Measurements from ENCODE around the gene TMEM198. TPM values are rescaled to one million over a fixed set of nuclear protein-coding genes. Genes with fewer than 3 reads are reported as not detected.

Gene TMEM198
- total and polyA plus RNA-seq, 2 of the 4 experiments (the other 2 are of a cell fraction): 0.18 to 2.2 TPM

DNA sequence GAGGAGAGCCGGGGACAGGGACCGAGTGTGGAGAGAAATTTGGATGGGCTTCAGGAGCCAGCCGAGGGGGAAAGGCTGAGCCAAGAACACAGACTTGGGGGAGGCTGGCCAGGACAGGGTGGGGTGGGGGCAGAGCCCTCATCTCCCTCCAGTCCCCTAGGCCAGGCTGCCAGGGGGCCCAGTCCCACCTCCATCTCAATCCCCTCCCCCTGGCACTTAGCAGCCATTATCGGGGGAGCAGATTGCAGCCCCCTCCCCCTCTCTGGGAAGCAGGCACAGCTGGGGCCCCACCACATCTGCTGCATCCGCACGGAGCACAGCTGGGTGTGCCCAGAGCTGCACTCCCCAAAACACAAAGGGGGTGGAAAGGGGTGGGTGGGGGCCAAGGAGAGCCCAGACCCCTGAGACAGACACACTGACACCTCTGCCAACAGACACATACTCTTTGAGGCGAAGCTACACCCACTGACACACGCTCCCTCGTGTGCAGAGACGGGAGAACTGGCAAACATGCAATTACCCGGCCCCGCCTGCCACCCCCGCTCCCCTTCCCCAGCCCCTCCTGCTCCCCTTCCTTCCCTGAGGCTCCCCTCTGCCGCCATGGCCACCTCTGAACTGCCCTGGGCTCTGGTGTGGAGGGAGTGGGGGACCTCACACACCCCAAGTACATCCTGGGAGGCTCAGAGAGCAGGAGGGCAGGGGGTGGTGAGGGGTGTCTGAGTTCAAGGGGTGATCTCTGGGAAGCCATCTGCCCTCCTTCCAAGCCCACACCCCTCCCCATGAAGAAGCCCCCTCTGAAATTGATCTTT, 34.7 kb upstream of the TMEM198 start:
- CTCF ChIA-PET: interaction anchor here (1.0 to 2.0 kb wide), 8 partner anchors 10 to 106 kb away, joined by 3 to 28 read pairs (median 6); partner anchors contain the start of gene GMPPA
- no peak overlapping the region for H3K18ac ChIP-seq (ENCODE audit: low read depth, low read length)
- H3K4ac ChIP-seq (ENCODE audit: low read depth, low read length): no peak overlapping the region
- no peak overlapping the region for H2BK20ac ChIP-seq (ENCODE audit: low read depth, low read length)
- dilution Hi-C loops (cut with HindIII; ENCODE audit: low sequenced_read_pairs, unreplicated experiment) (no loop called here), intact Hi-C loops (cut with micrococcal nuclease) (loop anchor here (1.0 kb wide), 1 partner anchor 21 kb away; no protein-coding TSS in a partner anchor), in situ Hi-C loops (cut with MboI; ENCODE audit: low sequenced_read_pairs) (no loop called here)
- ATAC-seq (ENCODE audit: low read depth): peak; percentile 37
- H3K14ac ChIP-seq (replicated peaks; ENCODE audit: low read depth, low read length): no peak overlapping the region
- WGBS, 2 experiments (ENCODE audit: extremely low coverage in 2 of 2, insufficient read length in 1 of 2): 0% methylated on average over 1 of the region's 14 CpGs; no CpG with 5 or more reads in 1 of the 2 experiments
- no TSS peak for BruUV-seq (replicated peaks)
- no peak overlapping the region for H3K56ac ChIP-seq (ENCODE audit: extremely low read depth, insufficient read depth, low read length)
- POLR2A ChIA-PET (ENCODE audit: unreplicated experiment): interaction anchor here (0.6 to 0.8 kb wide), 2 partner anchors 9 to 11 kb away, joined by 3 to 4 read pairs; partner anchors contain the start of gene GMPPA
- H2AK5ac ChIP-seq (ENCODE audit: low read depth, low read length): no peak overlapping the region
- H3K23ac ChIP-seq (ENCODE audit: low read depth, low read length): no peak overlapping the region
- peak overlapping the region; percentile 85 for H2AK9ac ChIP-seq (replicated peaks; ENCODE audit: low read depth, low read length, poor library complexity)
- H3K27ac ChIP-seq (ENCODE audit: insufficient read depth, low read length): no peak overlapping the region
- no peak overlapping the region for H4K91ac ChIP-seq (ENCODE audit: insufficient read depth, low read depth, low read length)
- H2AFZ ChIP-seq (replicated peaks; ENCODE audit: low read length, poor library complexity): peak overlapping the region; percentile 75
- no peaks in the 10 kb centered on the region for H3K9me3 ChIP-seq (ENCODE audit: control insufficient read depth, insufficient read depth, low read length)
- H2BK5ac ChIP-seq (ENCODE audit: low read depth, low read length, poor library complexity, severe bottlenecking): no peak overlapping the region
- H3K36me3 ChIP-seq (ENCODE audit: control insufficient read depth, insufficient read depth, low read length): peaks cover 29% of the 10 kb centered on the region
- no peaks in the 10 kb centered on the region for H4K20me1 ChIP-seq (ENCODE audit: insufficient read depth, low read length)
- no peak for DNase-seq
- H3K27me3 ChIP-seq (ENCODE audit: control insufficient read depth, insufficient read depth, low read length): peaks cover 38% of the 10 kb centered on the region
- peaks cover 5% of the 10 kb centered on the region; the same call in 1 of the 2 replicates for H3K4me1 ChIP-seq (ENCODE audit: control insufficient read depth, insufficient read depth, low read length)
- H4K5ac ChIP-seq (ENCODE audit: low read depth, low read length): no peak overlapping the region
- H3K4me2 ChIP-seq (ENCODE audit: low read depth, low read length): no peak overlapping the region; the same call in 1 of the 2 replicates
- H2BK120ac ChIP-seq (ENCODE audit: low read depth, low read length): no peak overlapping the region
- no peaks in the 10 kb centered on the region for H3K79me1 ChIP-seq (ENCODE audit: low read depth in 1 of 2, low read length in 2 of 2)
- no peak overlapping the region for H3K4me3 ChIP-seq (ENCODE audit: insufficient read depth, low read depth, low read length)
- no peak overlapping the region for H2BK15ac ChIP-seq (ENCODE audit: low read depth, low read length)
- no peak overlapping the region for H4K8ac ChIP-seq (ENCODE audit: low read depth in 2 of 2, low read length in 2 of 2)
- H3K9ac ChIP-seq (ENCODE audit: low read depth, low read length): no peak overlapping the region
- no peaks in the 10 kb centered on the region for H3K9me1 ChIP-seq (ENCODE audit: insufficient read depth, low read length)
- TF ChIP-seq RFX5 (IDR thresholded peaks at IDR 0.05; ENCODE audit: low read depth, low read length): no peak
- TF ChIP-seq, protein P1, sequence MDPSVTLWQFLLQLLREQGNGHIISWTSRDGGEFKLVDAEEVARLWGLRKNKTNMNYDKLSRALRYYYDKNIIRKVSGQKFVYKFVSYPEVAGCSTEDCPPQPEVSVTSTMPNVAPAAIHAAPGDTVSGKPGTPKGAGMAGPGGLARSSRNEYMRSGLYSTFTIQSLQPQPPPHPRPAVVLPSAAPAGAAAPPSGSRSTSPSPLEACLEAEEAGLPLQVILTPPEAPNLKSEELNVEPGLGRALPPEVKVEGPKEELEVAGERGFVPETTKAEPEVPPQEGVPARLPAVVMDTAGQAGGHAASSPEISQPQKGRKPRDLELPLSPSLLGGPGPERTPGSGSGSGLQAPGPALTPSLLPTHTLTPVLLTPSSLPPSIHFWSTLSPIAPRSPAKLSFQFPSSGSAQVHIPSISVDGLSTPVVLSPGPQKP (IDR thresholded peaks at IDR 0.05; ENCODE audit: borderline replicate concordance, low read depth, low read length): no peak
- TF ChIP-seq FOS (IDR thresholded peaks at IDR 0.05; ENCODE audit: low read depth, low read length): no peak
- TF ChIP-seq NFE2L2 (IDR thresholded peaks at IDR 0.05; ENCODE audit: low read depth, low read length): no peak
- no peak for TF ChIP-seq BHLHE40 (IDR thresholded peaks at IDR 0.05; ENCODE audit: low read depth, low read length)
- no peak for TF ChIP-seq POLR2A (IDR thresholded peaks at IDR 0.05; ENCODE audit: low read depth, low read length)
- TF ChIP-seq, protein P2, sequence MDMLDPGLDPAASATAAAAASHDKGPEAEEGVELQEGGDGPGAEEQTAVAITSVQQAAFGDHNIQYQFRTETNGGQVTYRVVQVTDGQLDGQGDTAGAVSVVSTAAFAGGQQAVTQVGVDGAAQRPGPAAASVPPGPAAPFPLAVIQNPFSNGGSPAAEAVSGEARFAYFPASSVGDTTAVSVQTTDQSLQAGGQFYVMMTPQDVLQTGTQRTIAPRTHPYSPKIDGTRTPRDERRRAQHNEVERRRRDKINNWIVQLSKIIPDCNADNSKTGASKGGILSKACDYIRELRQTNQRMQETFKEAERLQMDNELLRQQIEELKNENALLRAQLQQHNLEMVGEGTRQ (IDR thresholded peaks at IDR 0.05; ENCODE audit: low read depth, low read length): no peak
- no peak for TF ChIP-seq RAD21 (IDR thresholded peaks at IDR 0.05; ENCODE audit: low read length)
- no peak for TF ChIP-seq MXI1 (IDR thresholded peaks at IDR 0.05; ENCODE audit: borderline replicate concordance, low read depth, low read length)
- TF ChIP-seq CHD1 (IDR thresholded peaks at IDR 0.05; ENCODE audit: low read depth, low read length): no peak
- no peak for TF ChIP-seq CEBPB (IDR thresholded peaks at IDR 0.05; ENCODE audit: low read depth, low read length)
- no peak for TF ChIP-seq SMC3 (IDR thresholded peaks at IDR 0.05; ENCODE audit: low read depth, low read length)
- no peak for TF ChIP-seq RCOR1 (IDR thresholded peaks at IDR 0.05; ENCODE audit: insufficient replicate concordance, low read length)
- no peak for TF ChIP-seq MAZ (IDR thresholded peaks at IDR 0.05; ENCODE audit: borderline replicate concordance, low read depth, low read length)
- no peak for TF ChIP-seq MAFK (IDR thresholded peaks at IDR 0.05; ENCODE audit: low read depth, low read length)

Data from IMR-90 (cell line).